Left ventricle myocardium superior (tissue), 1 donor: ENCODE data around the gene DENND10. TPM values are rescaled to one million over a fixed set of nuclear protein-coding genes. Genes with fewer than 3 reads are reported as not detected.

Experiments
- ATAC-seq: fragments of 200-7000 bp; cut with Tn5 transposase; one replicate; pipeline ENCODE4 v1.9.1; 2020; ENCODE audit warnings: mild to moderate bottlenecking, moderate library complexity
- DNase-seq: peaks from one replicate; pipeline ENCODE4 v3.0.0-alpha.2; 2020
- intact Hi-C: fragments of 100-400 bp; cut with micrococcal nuclease; formaldehyde crosslinking; loops from one replicate; pipeline ENCODE4 v1.11.0; 2022
- long read RNA-seq: library from polyadenylated mRNA; unstranded; transcript quantifications from one replicate; pipeline ENCODE4 v2.0.0, GENCODE V29; 2021
- total RNA-seq: library from RNA; stranded (reverse); fragmentation: NEBNext Ultra II Directional; extraction: Animal tissue kit (Norgen Biotek cat#: 25700); gene quantifications from one replicate; pipeline ENCODE4 v1.2.1, GENCODE V29; 2021
- donor health status: DM: no; HTN: yes; CAD: no; lungs with severe emphysema.

DENND10 gene
- total RNA-seq: 19.7 TPM
- long read RNA-seq, transcript FAM45A-201 (9 exons, 1,648 nt): major isoform, 6 of 20 reads
- long read RNA-seq, partial matches to known transcripts: 1 of 20 reads
- long read RNA-seq, other reads (novel, unspliced or antisense): 11 of 20 reads

DNA sequence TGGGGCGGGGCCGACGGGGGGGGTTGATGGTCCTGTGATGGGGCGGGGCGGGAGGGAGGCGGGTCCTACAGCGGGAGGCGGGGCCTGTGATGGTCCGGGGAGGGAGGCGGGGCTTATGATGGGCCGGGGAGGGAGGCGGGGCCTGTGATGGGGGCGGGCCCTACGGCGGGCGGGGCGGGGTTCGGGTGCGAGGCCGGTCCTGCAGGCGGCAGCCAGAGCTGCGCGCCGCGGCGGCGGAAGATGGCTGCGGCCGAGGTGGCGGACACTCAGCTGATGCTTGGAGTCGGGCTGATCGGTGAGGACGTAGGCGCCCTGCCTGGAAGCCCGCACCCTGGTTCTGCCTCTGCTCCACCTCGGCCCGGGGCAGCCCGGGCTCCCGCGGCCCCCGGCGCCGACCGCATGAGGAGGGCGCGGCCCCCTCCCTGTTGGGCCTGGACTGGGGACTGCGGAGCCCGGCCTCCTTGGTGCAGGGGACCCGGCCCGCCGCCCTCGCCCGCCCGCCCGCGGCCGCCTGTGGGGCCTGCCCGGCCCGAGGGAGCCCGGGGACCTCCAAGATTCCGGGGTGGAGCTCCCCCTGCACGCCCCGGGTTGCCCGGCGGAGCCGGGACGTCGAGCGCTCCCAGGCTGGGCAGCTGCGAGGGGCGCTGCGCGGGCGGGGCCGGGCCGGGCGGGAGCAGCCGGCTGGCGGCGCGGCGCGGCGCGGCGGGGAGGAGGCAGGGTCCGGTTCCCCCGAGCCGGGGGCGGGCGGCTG is at the start of gene DENND10:
DENND10 (plus strand) TSS at position 211 of the 751 bp plus-strand sequence; CDS start at position 241, 30 bp downstream.
- ATAC-seq (peak; percentile 97), DNase-seq (peak; percentile 89)
- intact Hi-C loops: no loop called here

DNA sequence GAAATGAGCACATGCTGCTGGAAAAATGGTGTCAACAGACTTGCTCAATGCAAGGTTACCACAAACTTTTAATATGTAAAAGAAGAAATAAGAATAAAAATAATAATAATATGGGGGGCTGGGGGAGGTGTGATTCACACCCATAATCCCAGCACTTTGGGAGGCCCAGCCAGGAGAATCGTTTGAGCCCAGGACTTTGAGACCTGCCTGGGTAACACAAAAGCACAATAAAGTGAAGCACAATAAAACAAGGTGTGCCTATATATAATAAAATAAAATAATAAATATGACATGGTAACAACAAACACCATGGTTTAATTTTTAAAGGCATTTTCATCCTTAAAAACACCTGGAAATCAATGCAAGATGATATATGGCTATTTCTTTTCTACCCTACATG is 48.4 kb upstream of the DENND10 start:
- DNase-seq: no peak
- ATAC-seq: no peak
- intact Hi-C loops: no loop called here

DNA sequence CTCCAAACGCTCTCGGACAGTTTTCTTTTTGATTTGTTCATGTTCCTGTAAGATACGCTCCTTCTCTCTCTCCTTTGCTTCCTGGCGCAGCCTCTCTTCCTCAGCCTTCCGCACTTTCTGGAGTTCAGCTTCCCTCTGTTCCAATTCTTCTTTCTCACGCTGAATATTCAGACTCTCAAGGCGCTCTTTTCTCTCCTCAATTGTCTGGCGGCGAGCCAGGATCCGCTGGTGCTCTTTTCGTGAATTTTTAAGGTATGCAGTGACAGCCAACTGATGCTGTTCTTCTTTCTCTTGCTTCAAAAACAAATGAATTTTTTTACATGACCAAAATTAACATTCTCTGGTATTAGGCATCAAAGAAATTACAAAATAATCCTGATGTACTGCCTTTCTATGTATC is 45.9 kb upstream of the DENND10 start:
- DNase-seq: no peak
- no peak for ATAC-seq

GRCh38 chr10:119059557-119059956 is 44.4 kb upstream of the DENND10 start:
- ATAC-seq (no peak), DNase-seq (no peak)
- intact Hi-C loops: no loop called here

More for the DNA sequence above, 45.9 kb upstream of the DENND10 start:
- intact Hi-C loops: no loop called here

DNA sequence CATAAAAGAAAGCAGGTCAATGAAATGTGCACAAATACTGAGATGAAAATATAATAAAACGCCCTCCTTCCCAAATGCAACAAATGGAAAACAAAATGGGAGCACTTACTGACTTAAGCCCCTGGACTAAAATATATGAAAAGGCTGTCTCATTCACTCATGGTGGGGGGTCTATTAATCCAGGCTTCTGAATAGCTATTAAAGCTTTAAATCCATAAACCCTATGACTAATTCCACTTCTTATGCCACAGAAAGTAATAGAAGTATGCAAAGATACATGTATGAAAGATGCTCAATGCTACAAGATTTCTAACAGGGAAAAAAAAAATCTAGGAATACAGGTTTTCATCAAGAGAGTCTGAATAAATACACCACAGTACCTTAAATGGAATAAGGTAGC is 43.8 kb upstream of the DENND10 start:
- ATAC-seq (no peak), DNase-seq (no peak)
- intact Hi-C loops: no loop called here

DNA sequence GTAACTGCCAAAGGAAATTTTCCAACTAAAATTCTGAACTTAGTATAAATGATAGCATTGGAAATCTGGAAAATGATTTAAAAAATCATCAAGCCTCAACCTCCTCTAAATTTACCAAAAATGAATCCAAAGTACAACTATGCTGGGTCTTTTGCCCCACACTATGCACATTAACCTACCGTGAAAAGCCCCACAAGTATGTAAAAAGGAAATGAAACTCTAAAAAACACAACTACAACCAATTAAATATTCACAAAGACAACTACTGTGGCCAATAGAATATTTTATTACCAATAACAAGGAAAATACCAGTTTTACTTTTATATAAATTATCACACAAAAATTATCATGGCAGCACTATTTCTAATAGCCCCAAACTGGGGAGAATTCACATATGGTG is 42.6 kb upstream of the DENND10 start:
- ATAC-seq: no peak
- DNase-seq: no peak
- intact Hi-C loops: no loop called here

GRCh38 chr10:119061926-119062325 is 42.0 kb upstream of the DENND10 start:
- intact Hi-C loops: no loop called here
- DNase-seq (no peak), ATAC-seq (no peak)

- DNase-seq (no peak), ATAC-seq (no peak)
- intact Hi-C loops: loop anchor here (10.0 kb wide), 1 partner anchor 94 kb away; the partner anchor contains the start of gene SFXN4
These were observed 33.3 kb upstream of the DENND10 start for GRCh38 chr10:119070395-119071165.

DNA sequence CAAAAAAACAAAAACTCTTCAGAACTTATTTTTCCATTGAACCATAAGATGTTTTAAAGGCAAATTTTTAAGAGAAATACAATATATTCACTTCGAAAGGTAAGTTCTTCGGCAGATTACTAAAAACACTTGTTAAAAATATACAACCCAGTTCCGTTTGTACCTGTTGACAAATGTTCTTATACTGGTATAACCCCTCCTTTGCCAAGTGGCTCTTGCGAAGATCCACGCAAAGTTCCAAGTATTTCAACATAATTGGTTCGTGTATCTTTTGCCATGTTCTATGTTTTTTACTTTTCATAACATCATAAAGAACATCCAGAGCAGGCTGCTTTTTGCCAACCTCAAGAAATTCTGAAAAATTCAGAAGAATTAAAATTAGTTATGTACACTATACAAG is 30.3 kb upstream of the DENND10 start:
- no peak for DNase-seq
- no peak for ATAC-seq
- intact Hi-C loops: loop anchor here (10.0 kb wide), 1 partner anchor 91 kb away; the partner anchor contains the start of gene SFXN4

DNA sequence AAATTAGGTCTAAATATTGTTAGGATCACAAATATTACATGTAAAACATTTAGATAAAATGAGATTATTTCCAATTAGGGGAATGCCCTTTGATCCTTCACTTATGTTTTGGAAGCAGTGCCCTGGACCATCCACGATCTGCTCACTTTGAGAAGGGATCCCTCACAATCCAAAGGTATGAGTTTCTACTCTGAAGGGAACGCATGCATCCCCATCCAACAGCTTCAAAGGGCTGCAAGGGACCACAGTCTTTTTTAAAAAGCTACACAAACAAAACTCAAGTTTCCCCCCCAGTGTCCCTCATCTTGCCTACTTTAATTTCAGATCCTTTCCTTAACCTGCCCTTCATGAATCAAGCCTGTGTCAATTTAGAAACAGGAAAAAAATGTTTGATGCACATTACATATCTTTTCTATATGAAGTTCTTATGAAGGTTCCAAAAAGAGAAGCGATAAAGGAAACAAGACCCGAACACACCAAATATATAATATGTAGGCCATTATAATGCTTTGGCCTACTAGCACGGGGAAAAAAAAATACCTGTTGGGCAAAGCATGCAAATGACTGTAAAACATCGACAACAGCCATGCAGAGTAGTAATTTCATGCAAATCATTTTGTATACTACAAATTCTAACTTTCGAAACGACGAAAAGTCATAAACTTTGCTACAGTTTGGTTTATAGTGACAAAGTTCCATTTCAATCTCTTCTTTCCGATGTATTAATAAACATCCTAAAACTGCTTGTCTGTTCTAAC is 25.3 kb upstream of the DENND10 start:
- no peak for DNase-seq
- intact Hi-C loops: loop anchor here (10.0 kb wide), 1 partner anchor 86 kb away; the partner anchor contains the start of gene SFXN4
- ATAC-seq: no peak

DNA sequence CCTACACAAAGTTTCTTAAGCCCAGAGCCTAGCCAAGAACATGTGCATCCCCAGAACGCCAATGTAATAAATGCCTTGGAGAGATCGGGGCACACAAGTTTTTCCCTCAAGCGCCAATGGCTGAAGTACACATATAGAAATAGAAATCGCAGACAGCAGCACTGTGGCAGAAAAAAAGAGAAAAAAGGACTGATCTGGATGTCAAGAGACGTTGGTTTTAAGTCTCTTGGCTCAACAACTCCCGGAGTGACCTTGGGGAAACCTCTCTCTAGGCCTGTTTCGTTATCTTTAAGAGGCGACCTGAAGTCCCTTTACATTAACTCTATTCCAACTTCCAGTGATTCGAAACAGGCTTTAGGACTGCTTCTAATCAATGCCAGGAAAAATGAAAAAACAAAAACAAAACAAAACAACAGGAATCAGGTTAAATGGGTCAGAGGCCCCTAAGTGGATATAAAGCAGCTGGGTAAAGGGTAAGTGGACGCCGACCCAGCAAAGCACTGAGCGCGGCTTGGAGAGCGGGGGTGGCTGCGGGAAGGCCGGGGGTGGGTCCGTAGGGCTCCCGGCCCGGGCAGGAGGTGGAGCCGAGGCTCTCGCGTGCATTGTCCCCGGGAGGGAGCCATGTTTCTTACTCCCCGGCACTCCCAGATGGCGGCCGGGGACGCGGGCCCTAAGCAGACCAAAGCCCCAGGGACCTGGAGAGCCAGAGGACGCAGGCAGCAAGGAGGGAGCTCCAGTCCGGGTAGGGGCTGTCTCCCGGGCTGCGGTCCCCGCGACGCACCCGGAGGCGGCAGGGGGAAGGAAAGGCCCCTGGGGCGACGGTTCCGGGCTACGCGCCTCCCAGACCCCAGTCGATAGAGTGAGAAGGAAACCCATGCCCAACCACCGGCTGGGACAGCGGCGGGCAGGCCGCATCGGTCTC is 24.1 kb upstream of the DENND10 start:
- ATAC-seq (peak; percentile 89), DNase-seq (peak; percentile 85)
- intact Hi-C loops: loop anchor here (10.0 kb wide), 1 partner anchor 85 kb away; the partner anchor contains the start of gene SFXN4

- intact Hi-C loops: no loop called here
- peak; percentile 96 for DNase-seq
- peak; percentile 98 for ATAC-seq
These were observed 23.2 kb upstream of the DENND10 start, which contains the start of gene EIF3A for GRCh38 chr10:119080521-119081259. Gene EIF3A (minus strand): TSS chr10:119080817. CDS start chr10:119080676, 141 bp downstream.

- DNase-seq (no peak), ATAC-seq (no peak)
- intact Hi-C loops: no loop called here
These were observed 19.0 kb upstream of the DENND10 start for GRCh38 chr10:119084896-119085295.

GRCh38 chr10:119087271-119087882 is 16.5 kb upstream of the DENND10 start:
- no peak for DNase-seq
- no peak for ATAC-seq
- intact Hi-C loops: no loop called here

- DNase-seq (no peak), ATAC-seq (no peak)
- intact Hi-C loops: no loop called here
These were observed 13.7 kb upstream of the DENND10 start for GRCh38 chr10:119090026-119090795.

GRCh38 chr10:119090968-119091367 is 12.9 kb upstream of the DENND10 start:
- ATAC-seq: no peak

More at GRCh38 chr10:119090968-119091367, 12.9 kb upstream of the DENND10 start:
- intact Hi-C loops: no loop called here
- no peak for DNase-seq
